Smooth muscle cell (in vitro differentiated cells): Measurements from ENCODE around the gene ITM2C. TPM values are rescaled to one million over a fixed set of nuclear protein-coding genes. Genes with fewer than 3 reads are reported as not detected.

ENCODE experiments used
- DNase-seq: peaks from one replicate; lab custom pipeline; 2025; ENCODE audit not compliant: unreplicated experiment; lab: John Stamatoyannopoulos, UW
- H2AFZ ChIP-seq: fragments of 200-600 bp; sonication (generic); 2 replicates; pipeline ENCODE4 v1.6.0; 2016; ENCODE audit warnings: antibody characterized with exemption, low read depth, mild to moderate bottlenecking
- H3F3A ChIP-seq: fragments of 200-600 bp; sonication (generic); 2 replicates; pipeline ENCODE4 v1.6.0; 2017; ENCODE audit warnings: antibody characterized with exemption, low read depth
- H3K27ac ChIP-seq: fragments of 200-600 bp; sonication (generic); 2 replicates; pipeline ENCODE4 v1.5.1; 2016; ENCODE audit warnings: low read depth, mild to moderate bottlenecking
- H3K27me3 ChIP-seq: fragments of 200-600 bp; sonication (generic); 2 replicates; pipeline ENCODE4 v1.6.1; 2016; ENCODE audit warnings: low read depth, mild to moderate bottlenecking
- H3K36me3 ChIP-seq: fragments of 200-600 bp; sonication (generic); 2 replicates; pipeline ENCODE4 v1.5.1; 2016; ENCODE audit warnings: low read depth
- H3K4me1 ChIP-seq: fragments of 200-600 bp; sonication (generic); 2 replicates; pipeline ENCODE4 v1.5.1; 2016; ENCODE audit warnings: low read depth
- H3K4me2 ChIP-seq: fragments of 200-600 bp; sonication (generic); 2 replicates; pipeline ENCODE4 v1.6.0; 2016; ENCODE audit warnings: mild to moderate bottlenecking
- H3K4me3 ChIP-seq: fragments of 200-600 bp; sonication (generic); 2 replicates; pipeline ENCODE4 v1.5.1; 2016; ENCODE audit warnings: mild to moderate bottlenecking
- H3K79me2 ChIP-seq: fragments of 200-600 bp; sonication (generic); 2 replicates; pipeline ENCODE4 v1.6.0; 2016; ENCODE audit warnings: low read depth, mild to moderate bottlenecking
- H3K9ac ChIP-seq: fragments of 200-600 bp; sonication (generic); 2 replicates; pipeline ENCODE4 v1.6.0; 2016; ENCODE audit warnings: low read depth
- H3K9me3 ChIP-seq: fragments of 200-600 bp; sonication (generic); replicated peaks from 2 replicates; pipeline ENCODE4 v1.5.1; 2016; ENCODE audit warnings: low read depth
- H4K20me1 ChIP-seq: fragments of 200-600 bp; sonication (generic); 2 replicates; pipeline ENCODE4 v1.6.0; 2016; ENCODE audit warnings: low read depth
- WGBS: methylation state at CpG from one replicate; pipeline ENCODE4 v1.1.7; 2016; ENCODE audit warnings: low lambda C conversion rate; 5-methylcytosine and 5-hydroxymethylcytosine counted together
- polyA plus RNA-seq: library from polyadenylated mRNA; unstranded; fragments of >200 nt; fragmentation: Nextera tagmentation; extraction: Ambion mirVana; gene quantifications from 2 replicates; pipeline ENCODE4 v1.2.1, GENCODE V29; 2016
- total RNA-seq: library from RNA; depleted of rRNA; stranded (reverse); fragments of >200 nt; gene quantifications from 2 replicates; pipeline ENCODE4 v1.2.3, GENCODE V29; 2014
- TF ChIP-seq, protein P1 (sequence below): fragments of 200-600 bp; sonication (generic); IDR thresholded peaks from 2 replicates; pipeline ENCODE4 v1.5.1; 2017; ENCODE audit warnings: borderline replicate concordance, mild to moderate bottlenecking, antibody characterized with exemption; ENCODE audit not compliant: insufficient read depth, poor library complexity, severe bottlenecking

ITM2C gene
- total and polyA plus RNA-seq, 2 experiments from 2014 or later: 344 to 600 TPM

DNA sequence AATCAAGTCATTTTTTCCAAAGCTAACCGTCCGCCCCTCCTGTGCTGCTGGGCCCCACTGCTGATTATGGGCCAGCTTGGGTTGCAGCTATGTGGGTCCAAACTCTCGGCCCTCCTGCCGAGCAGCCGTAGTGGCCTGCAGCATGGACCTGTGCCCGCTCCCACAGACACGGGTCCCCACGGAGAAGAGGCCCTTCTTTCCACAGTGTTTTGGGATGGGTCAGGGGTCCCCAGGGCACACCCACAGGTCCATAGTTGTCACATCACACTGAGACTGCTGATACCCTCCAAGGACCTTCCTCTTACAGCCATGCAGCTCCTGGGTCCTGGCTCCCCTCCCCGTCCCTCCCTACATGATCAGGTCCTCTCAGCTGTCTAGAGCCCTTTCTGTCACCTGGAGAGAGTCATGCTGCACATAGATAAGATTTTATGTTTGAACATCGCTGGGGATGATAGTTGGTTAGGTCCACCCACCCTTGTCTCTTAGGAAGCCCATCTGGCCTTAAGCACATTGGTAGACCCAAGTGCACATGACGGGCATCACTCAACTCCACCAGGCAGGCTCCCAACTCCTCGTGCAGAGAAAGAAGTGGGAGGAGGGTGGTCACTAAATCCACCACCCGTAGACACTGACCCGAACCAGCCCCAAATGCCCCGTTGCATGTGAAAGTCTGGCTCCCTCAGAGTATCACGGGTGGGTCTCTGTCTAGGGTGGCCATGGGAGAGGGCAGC lies 42.8 kb downstream of the ITM2C start:
- H2AFZ ChIP-seq: no peak overlapping the region
- no peak overlapping the region for H3K27ac ChIP-seq
- DNase-seq: no peak

GRCh38 chr2:230908092-230908594 lies 43.4 kb downstream of the ITM2C start:
- H4K20me1 ChIP-seq: no peaks in the 10 kb centered on the region
- no peak overlapping the region for H3K9ac ChIP-seq
- H2AFZ ChIP-seq: no peak overlapping the region
- H3K36me3 ChIP-seq: no peaks in the 10 kb centered on the region
- H3K4me3 ChIP-seq: no peak overlapping the region
- no peaks in the 10 kb centered on the region for H3K79me2 ChIP-seq
- H3K4me1 ChIP-seq: peaks cover 6% of the 10 kb centered on the region
- H3K4me2 ChIP-seq: no peak overlapping the region
- no peaks in the 10 kb centered on the region for H3K27me3 ChIP-seq
- H3K27ac ChIP-seq: no peak overlapping the region
- 79% methylated on average over 5 of the region's 6 CpGs for WGBS
- TF ChIP-seq, protein P1, sequence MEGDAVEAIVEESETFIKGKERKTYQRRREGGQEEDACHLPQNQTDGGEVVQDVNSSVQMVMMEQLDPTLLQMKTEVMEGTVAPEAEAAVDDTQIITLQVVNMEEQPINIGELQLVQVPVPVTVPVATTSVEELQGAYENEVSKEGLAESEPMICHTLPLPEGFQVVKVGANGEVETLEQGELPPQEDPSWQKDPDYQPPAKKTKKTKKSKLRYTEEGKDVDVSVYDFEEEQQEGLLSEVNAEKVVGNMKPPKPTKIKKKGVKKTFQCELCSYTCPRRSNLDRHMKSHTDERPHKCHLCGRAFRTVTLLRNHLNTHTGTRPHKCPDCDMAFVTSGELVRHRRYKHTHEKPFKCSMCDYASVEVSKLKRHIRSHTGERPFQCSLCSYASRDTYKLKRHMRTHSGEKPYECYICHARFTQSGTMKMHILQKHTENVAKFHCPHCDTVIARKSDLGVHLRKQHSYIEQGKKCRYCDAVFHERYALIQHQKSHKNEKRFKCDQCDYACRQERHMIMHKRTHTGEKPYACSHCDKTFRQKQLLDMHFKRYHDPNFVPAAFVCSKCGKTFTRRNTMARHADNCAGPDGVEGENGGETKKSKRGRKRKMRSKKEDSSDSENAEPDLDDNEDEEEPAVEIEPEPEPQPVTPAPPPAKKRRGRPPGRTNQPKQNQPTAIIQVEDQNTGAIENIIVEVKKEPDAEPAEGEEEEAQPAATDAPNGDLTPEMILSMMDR: no peak
- no peak for DNase-seq
- no peaks in the 10 kb centered on the region for H3K9me3 ChIP-seq
- H3F3A ChIP-seq: peaks cover 6% of the 10 kb centered on the region

More for the DNA sequence above, 42.8 kb downstream of the ITM2C start:
- H3K4me1 ChIP-seq: peaks cover 6% of the 10 kb centered on the region
- no peak overlapping the region for H3K9ac ChIP-seq
- no peaks in the 10 kb centered on the region for H4K20me1 ChIP-seq
- H3K4me3 ChIP-seq: no peak overlapping the region
- no peaks in the 10 kb centered on the region for H3K79me2 ChIP-seq
- no peaks in the 10 kb centered on the region for H3K36me3 ChIP-seq
- H3K27me3 ChIP-seq: no peaks in the 10 kb centered on the region
- no peak overlapping the region for H3K4me2 ChIP-seq
- H3K9me3 ChIP-seq: no peaks in the 10 kb centered on the region
- H3F3A ChIP-seq: peaks cover 6% of the 10 kb centered on the region
- TF ChIP-seq, protein P1: no peak
- WGBS: 94% methylated on average over 16 of the region's 16 CpGs

DNA sequence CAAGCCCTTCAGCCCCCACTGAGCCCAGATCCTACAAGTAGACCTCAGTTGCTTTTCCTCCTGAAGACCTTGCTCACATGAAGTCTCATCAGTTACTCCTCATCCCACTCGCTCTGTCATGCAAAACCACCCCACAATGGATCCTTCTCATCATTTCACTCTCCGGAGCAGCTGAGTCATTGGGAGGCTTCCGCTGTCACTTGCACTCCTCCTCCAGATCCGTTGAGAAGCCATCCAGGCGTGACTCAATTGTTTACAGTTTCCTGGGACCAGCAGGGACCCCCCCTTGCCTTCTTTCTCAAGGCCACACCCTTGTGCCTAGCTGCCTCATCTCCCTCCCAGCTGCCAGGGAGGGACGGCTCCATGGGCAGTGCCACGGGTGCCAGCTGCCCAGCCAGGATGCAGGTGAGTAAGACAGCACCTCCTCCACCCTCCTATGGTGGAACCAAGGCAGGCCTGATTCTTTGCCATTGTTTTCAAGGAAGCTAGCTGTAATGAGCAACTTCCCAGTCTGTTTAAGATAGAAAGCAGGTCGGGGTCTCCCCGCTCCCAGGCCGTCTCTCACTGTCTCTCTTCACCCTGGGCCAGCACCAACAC lies 44.0 kb downstream of the ITM2C start:
- H3K79me2 ChIP-seq: no peaks in the 10 kb centered on the region
- TF ChIP-seq, protein P1: no peak
- no peak overlapping the region for H2AFZ ChIP-seq
- H3K27ac ChIP-seq: no peak overlapping the region
- no peak overlapping the region for H3K9ac ChIP-seq
- H3F3A ChIP-seq: peaks cover 6% of the 10 kb centered on the region
- H3K4me1 ChIP-seq: peaks cover 6% of the 10 kb centered on the region
- no peaks in the 10 kb centered on the region for H4K20me1 ChIP-seq
- H3K36me3 ChIP-seq: no peaks in the 10 kb centered on the region
- no peaks in the 10 kb centered on the region for H3K27me3 ChIP-seq
- DNase-seq: no peak
- no peak overlapping the region for H3K4me3 ChIP-seq
- H3K9me3 ChIP-seq: no peaks in the 10 kb centered on the region
- H3K4me2 ChIP-seq: no peak overlapping the region
- 53% methylated on average over 10 of the region's 10 CpGs for WGBS
